K562 (cell line): Measurements from ENCODE around the gene KRTAP21-2. TPM values are rescaled to one million over a fixed set of nuclear protein-coding genes. Genes with fewer than 3 reads are reported as not detected.

Experiments used
- ATAC-seq: fragments of 200-7000 bp; cut with Tn5 transposase; 3 replicates; pipeline ENCODE4 v1.9.1; 2020; ENCODE audit warnings: moderate library complexity
- BruUV-seq: library from RNA; stranded (reverse); fragments of 400-500 nt; replicated peaks from 2 replicates; lab custom pipeline; 2021; lab: Mats Ljungman, UMichigan
- CTCF ChIA-PET: fragments of 300-600 bp; formaldehyde crosslinking; extraction: SDS; loops from one replicate; lab custom pipeline; 2021; ENCODE audit warnings: low intra/inter-chr PET ratio; lab: Yijun Ruan, JAX
- POLR2A ChIA-PET: fragments of 300-600, 350-650 bp; sonication (Branson Sonifier 250); formaldehyde crosslinking; extraction: SDS; loops from one replicate; lab custom pipeline; 2021; ENCODE audit warnings: antibody characterized with exemption, inconsistent platforms; lab: Yijun Ruan, JAX
- DNase-seq, 4 experiments: peaks; one replicate each; pipeline versions ENCODE4 v3.0.0 to v3.0.0-alpha.2; 2011 to 2018; ENCODE audit warnings: low spot score in 3 of 4, mixed read lengths in 3 of 4; ENCODE audit errors: extremely low read depth in 1 of 4
- FAIRE-seq: peaks from 2 replicates; lab custom pipeline; 2011; peaks lifted over from hg19 to GRCh38; lab: Jason Lieb, UNC
- H2AFZ ChIP-seq: 2 replicates; pipeline ENCODE4 v1.6.0; 2011; ENCODE audit warnings: low read depth, low read length, control low read depth, inconsistent platforms
- H3K27ac ChIP-seq: fragments of 200-600 bp; 3 replicates; pipeline ENCODE4 v1.8.0; 2011; ENCODE audit warnings: low read depth, mild to moderate bottlenecking, control low read depth, inconsistent platforms, low read length, moderate library complexity, mixed read lengths; ENCODE audit errors: extremely low read depth
- H3K27me3 ChIP-seq, 2 experiments: fragments of 300-600 bp in 1 of 2; 2 replicates in 1 of 2; 3 replicates in 1 of 2; pipeline versions ENCODE4 v1.6.0 to v1.8.0; 2011; ENCODE audit warnings: inconsistent platforms in 2 of 2, low read length in 2 of 2, mild to moderate bottlenecking in 1 of 2, mixed read lengths in 1 of 2, moderate library complexity in 1 of 2; ENCODE audit not compliant: control insufficient read depth in 2 of 2, insufficient read depth in 2 of 2
- H3K36me3 ChIP-seq: fragments of 300-600 bp; 3 replicates; pipeline ENCODE4 v1.8.0; 2011; ENCODE audit warnings: mild to moderate bottlenecking, low read length, inconsistent platforms; ENCODE audit not compliant: control insufficient read depth, insufficient read depth
- H3K4me1 ChIP-seq, 2 experiments: fragments of 200-600 bp in 1 of 2; replicated peaks in 1 of 2; 2 replicates in 1 of 2; 3 replicates in 1 of 2; pipeline versions ENCODE4 v1.5.1 to v1.8.0; 2011; ENCODE audit warnings: inconsistent platforms in 2 of 2, low read length in 2 of 2, mild to moderate bottlenecking in 1 of 2, mixed read lengths in 1 of 2, moderate library complexity in 1 of 2; ENCODE audit not compliant: control insufficient read depth in 2 of 2, insufficient read depth in 2 of 2
- H3K4me2 ChIP-seq: 2 replicates; pipeline ENCODE4 v1.6.1; 2011; ENCODE audit warnings: low read length, control low read depth, inconsistent platforms, mixed read lengths; ENCODE audit not compliant: insufficient read depth
- H3K4me3 ChIP-seq: fragments of 200-600 bp; sonication (generic), shearing (Covaris generic); 2 replicates; pipeline ENCODE4 v1.5.1; 2016; ENCODE audit warnings: control low read depth, inconsistent platforms
- H3K79me2 ChIP-seq: fragments of 200-600 bp; 3 replicates; pipeline ENCODE4 v1.8.0; 2011; ENCODE audit warnings: low read length, inconsistent platforms; ENCODE audit not compliant: control insufficient read depth, insufficient read depth
- H3K9ac ChIP-seq, 2 experiments: 2 replicates each; pipeline versions ENCODE4 v1.6.0 to v1.6.1; 2011; ENCODE audit warnings: low read depth in 2 of 2, low read length in 2 of 2, control low read depth in 1 of 2, inconsistent platforms in 1 of 2, mild to moderate bottlenecking in 1 of 2, mixed read lengths in 1 of 2; ENCODE audit not compliant: insufficient read depth in 1 of 2
- H3K9me1 ChIP-seq: one replicate; pipeline ENCODE4 v1.6.0; 2011; ENCODE audit warnings: inconsistent platforms, mild to moderate bottlenecking, low read length, moderate library complexity; ENCODE audit not compliant: control insufficient read depth, insufficient read depth
- H3K9me3 ChIP-seq: replicated peaks from 2 replicates; pipeline ENCODE4 v1.5.1; 2011; ENCODE audit warnings: low read depth, low read length, inconsistent platforms; ENCODE audit not compliant: control insufficient read depth, insufficient read depth
- H4K20me1 ChIP-seq: replicated peaks from 2 replicates; pipeline ENCODE4 v1.6.1; 2011; ENCODE audit warnings: low read length, inconsistent platforms, mixed read lengths; ENCODE audit not compliant: control insufficient read depth, insufficient read depth
- ADNP ChIP-seq: fragments of 200-800 bp; sonication (Bioruptor generic); IDR thresholded peaks from 2 replicates; pipeline ENCODE4 v1.6.1; 2016; ENCODE audit warnings: missing genetic modification characterization, missing compliant biosample characterization
- EHMT2 ChIP-seq: fragments of 450-650 bp; IDR thresholded peaks from 2 replicates; pipeline ENCODE4 v1.6.1; 2018; ENCODE audit warnings: antibody characterized with exemption
- GTF2F1 ChIP-seq: IDR thresholded peaks from 2 replicates; pipeline ENCODE4 v1.6.1; 2011; ENCODE audit warnings: low read depth, low read length, improper control_type of control experiment
- KHSRP ChIP-seq: fragments of 450-650 bp; IDR thresholded peaks from 2 replicates; pipeline ENCODE4 v1.6.1; 2017
- MEF2D ChIP-seq: conservative IDR thresholded peaks from 2 replicates; pipeline ENCODE4 v1.6.1; 2016; ENCODE audit warnings: low read depth, missing genetic modification characterization, missing compliant biosample characterization
- NFE2L1 ChIP-seq: fragments of 450-650 bp; IDR thresholded peaks from 2 replicates; pipeline ENCODE4 v1.6.1; 2016; ENCODE audit warnings: missing genetic modification characterization, low read depth, mild to moderate bottlenecking, missing compliant biosample characterization, moderate library complexity, borderline replicate concordance
- RREB1 ChIP-seq: fragments of 250-450 bp; sonication (Bioruptor Pico); IDR thresholded peaks from 2 replicates; pipeline ENCODE4 v1.4.0; 2020
- SOX6 ChIP-seq: fragments of 450-650 bp; IDR thresholded peaks from 2 replicates; pipeline ENCODE4 v1.6.1; 2014; ENCODE audit warnings: mild to moderate bottlenecking
- THAP12 ChIP-seq: fragments of 250-450 bp; sonication (Bioruptor Pico); IDR thresholded peaks from 2 replicates; pipeline ENCODE4 v1.9.0; 2021; ENCODE audit warnings: mild to moderate bottlenecking, inconsistent platforms
- WGBS: fragments of 100-300 bp; shearing (Covaris generic); methylation state at CpG from one replicate; pipeline ENCODE4 v1.1.6; 2016; ENCODE audit warnings: low coverage, mixed read lengths; ENCODE audit not compliant: insufficient coverage; ENCODE audit errors: missing lambda C conversion rate; 5-methylcytosine and 5-hydroxymethylcytosine counted together
- in situ Hi-C: fragments of 300-500 bp; cut with MboI; formaldehyde crosslinking; loops from 4 replicates; pipeline ENCODE4 v1.15.0; 2018; ENCODE audit warnings: inconsistent platforms, mixed read lengths
- intact Hi-C: fragments of 100-400 bp; cut with micrococcal nuclease; formaldehyde crosslinking; loops from 2 replicates; pipeline ENCODE4 v1.14.2; 2022
- polyA plus RNA-seq, 8 experiments: library from polyadenylated mRNA; depleted of rRNA in 4 of 8; stranded (reverse) in 5 of 8; unstranded in 3 of 8; fragments of >200 nt; fragmentation: Nextera tagmentation in 2 of 8; fragmentation: Illumina TruSeq in 1 of 8; extraction: Ambion mirVana in 2 of 8; extraction: Trizol in 1 of 8; gene quantifications; 2 replicates each; pipeline versions ENCODE4 v1.2.1 to v1.2.3, GENCODE V29; 2011 to 2014; ENCODE audit warnings: inconsistent platforms in 1 of 8, missing spikeins in 1 of 8
- total RNA-seq, 7 experiments: library from RNA; depleted of rRNA in 6 of 7; stranded (reverse); fragments of >200 nt in 6 of 7; fragmentation: Illumina TruSeq in 2 of 7; extraction: Trizol in 2 of 7; gene quantifications; 2 replicates each; pipeline versions ENCODE4 v1.2.1 to v1.2.3, GENCODE V29; 2011 to 2021; ENCODE audit warnings: low replicate concordance in 1 of 7

The KRTAP21-2 gene
- total and polyA plus RNA-seq, 9 of the 15 experiments (the other 6 are each of a cell fraction or from before 2014, with no cell fraction given), result not detected

GRCh38 chr21:30726726-30727125 is 20.3 kb downstream of the KRTAP21-2 start (continued):
- TF ChIP-seq RREB1 (CRISPR knock-in tag) (no peak), NFE2L1 (tag) (no peak)

GRCh38 chr21:30719401-30719800 is 27.7 kb downstream of the KRTAP21-2 start:
- TF ChIP-seq GTF2F1 (no peak), THAP12 (CRISPR knock-in tag) (no peak), MEF2D (tag) (no peak), KHSRP (no peak), EHMT2 (no peak), SOX6 (no peak), ADNP (tag) (no peak)
- TF ChIP-seq, all 486 proteins: peak for 0
- Histone ChIP-seq H4K20me1 (no peaks in the 10 kb centered on the region), H3K4me2 (no peak overlapping the region), H3K9ac (no peak overlapping the region), H2AFZ (no peak overlapping the region), H3K27me3 (no peaks in the 10 kb centered on the region), H3K9me3 (no peaks in the 10 kb centered on the region), H3K36me3 (no peaks in the 10 kb centered on the region), H3K4me1 (no peaks in the 10 kb centered on the region), H3K79me2 (no peaks in the 10 kb centered on the region), H3K27ac (no peak overlapping the region), H3K4me3 (no peak overlapping the region), H3K9me1 (no peaks in the 10 kb centered on the region)
- no TSS peak for BruUV-seq
- in situ Hi-C loops, result no loop called here
- intact Hi-C loops, result no loop called here
- FAIRE-seq (no peak), DNase-seq (no peak), ATAC-seq (no peak)
- CTCF ChIA-PET, result no interaction called here
- WGBS, result 0% methylated on average over 1 of the region's 1 CpG
- POLR2A ChIA-PET, result interaction anchor here (0.6 kb wide), 1 partner anchor 303 kb away, joined by 3 read pairs; no protein-coding TSS in a partner anchor
